GM21381 (cell line): ENCODE results near the gene UBLCP1.
"Not testable (repeated sequence)": the region's sequence is repeated elsewhere in the genome, so short reads cannot be mapped to it uniquely, and the experiment has no call there.

ENCODE experiments used
- ATAC-seq: cut with Tn5 transposase; IDR thresholded peaks from one replicate; pipeline ENCODE4 v1.9.1; 2021; ENCODE audit warnings: mild to moderate bottlenecking, moderate library complexity; ENCODE audit not compliant: unreplicated experiment

UBLCP1 gene

DNA sequence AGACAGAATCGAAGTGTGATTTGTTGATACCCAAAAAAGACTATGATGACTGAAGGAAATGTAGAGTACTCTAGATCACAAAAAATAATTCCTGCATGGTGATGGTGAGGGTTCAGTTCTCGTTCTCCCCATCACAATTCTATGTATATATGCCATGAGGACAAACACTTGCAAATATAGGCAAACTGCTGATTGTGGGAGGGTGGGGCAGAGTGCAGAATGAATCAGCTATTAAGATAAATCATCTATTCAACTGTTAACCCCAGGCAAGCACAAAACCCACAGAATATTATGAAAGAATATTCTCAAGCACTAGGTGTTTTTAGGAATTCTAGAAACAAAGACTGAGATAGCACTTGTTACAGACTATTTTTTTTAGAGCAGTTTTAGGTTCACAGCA lies 13.9 kb upstream of the UBLCP1 start:
- ATAC-seq: no peak

DNA sequence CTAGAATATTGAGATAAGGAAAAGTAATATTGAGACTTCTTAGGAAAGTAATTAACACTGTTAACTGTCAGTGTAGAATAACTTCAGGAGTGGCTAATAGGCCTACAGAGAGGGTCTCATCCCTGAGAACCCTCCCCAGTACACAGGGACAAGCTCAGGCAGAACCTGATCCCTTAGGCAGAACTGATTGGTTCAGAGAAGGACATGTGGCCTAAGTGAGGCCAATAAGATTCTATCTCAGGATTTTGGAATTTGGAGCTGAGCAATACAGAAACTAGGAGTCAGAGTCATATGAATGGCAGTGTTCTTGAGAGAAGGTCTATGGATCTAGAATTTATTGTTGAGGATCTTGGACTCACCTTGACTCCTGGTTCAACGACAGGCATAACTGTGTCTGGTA lies 10.9 kb upstream of the UBLCP1 start:
- no peak for ATAC-seq

DNA sequence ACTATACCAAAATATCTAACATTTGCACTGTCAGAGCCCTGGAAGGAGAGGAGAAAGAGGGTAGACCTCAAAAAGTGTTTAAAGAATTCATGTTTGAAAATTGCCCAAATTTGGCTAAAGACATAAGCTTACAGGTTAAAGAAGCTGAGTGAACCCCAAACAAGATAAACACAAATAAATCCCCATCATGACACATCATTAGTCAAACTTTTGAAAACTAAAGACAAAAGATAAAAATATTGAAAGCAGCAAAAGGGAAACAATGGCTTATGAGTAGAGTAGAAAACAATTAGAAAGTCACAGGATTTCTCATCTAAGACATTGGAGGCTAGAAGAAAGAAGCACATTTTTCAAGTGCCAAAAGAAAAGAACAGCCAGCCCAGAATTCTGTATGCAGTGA lies 6.1 kb upstream of the UBLCP1 start:
- no peak for ATAC-seq

DNA sequence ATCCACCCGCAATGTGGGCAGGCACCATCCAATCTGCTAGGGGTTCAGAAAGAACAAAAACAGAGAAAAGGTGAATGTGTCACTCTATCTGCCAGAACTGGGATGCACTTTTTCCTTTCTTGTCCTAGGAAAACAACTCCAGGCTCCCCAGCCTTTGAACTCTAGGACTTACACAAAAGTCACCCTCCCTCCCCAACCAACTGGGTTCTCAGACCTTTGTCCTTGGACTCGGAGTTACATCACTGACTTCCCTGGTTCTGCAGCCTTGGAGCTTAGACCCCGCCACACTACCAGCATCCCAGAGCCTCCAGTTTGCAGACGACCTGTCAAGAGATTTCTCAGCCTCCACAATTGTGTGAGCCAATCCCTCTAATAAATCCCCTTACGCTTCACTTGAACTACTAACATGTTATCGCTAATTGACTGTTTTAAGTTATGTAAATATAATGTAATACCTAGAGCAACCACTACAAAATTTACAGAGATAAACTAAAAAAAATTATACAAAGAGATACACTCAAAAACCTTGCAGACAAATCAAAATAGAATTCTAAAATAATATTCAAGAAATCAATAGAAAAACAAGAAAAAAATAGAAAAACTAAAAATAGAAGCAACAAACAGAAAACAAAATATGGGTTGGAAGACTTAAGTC lies 5.3 kb upstream of the UBLCP1 start:
- no peak for ATAC-seq

DNA sequence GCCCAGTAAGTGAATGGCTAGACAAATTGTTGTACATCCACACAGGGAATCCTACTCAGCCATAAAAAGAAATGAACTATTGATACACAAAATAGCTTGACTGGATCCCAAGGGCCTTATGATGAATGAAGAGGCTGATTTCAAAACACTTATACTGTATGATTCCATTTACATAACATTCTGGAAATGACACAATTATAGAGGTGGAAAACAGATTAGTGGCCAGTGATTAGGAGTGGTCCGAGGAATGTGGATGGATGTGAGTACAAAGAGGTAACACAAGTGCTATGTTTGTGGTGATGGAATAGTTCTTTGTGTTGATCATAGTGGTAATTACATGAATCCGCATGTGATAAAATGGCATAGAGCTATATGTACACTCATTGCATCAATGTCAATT lies 4.7 kb upstream of the UBLCP1 start:
- ATAC-seq: no peak

DNA sequence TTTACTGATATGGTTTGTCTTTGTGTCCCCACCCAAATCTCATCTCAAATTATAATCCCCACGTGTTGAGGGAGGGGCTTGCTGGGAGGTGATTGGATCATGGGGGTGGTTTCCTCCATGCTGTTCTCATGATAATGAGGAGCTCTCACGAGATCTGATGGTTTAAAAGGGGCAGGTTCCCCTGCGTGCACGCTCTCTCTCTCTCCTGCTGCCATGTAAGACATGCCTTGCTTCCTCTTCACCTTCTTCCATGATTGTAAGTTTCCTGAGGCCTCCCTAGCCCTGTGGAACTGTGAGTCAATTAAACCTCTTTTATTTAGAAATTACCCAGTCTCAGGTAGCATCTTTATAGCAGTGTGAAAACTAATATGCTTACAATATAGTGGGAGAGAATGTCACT lies 2.9 kb upstream of the UBLCP1 start:
- not testable (repeated sequence) for ATAC-seq

DNA sequence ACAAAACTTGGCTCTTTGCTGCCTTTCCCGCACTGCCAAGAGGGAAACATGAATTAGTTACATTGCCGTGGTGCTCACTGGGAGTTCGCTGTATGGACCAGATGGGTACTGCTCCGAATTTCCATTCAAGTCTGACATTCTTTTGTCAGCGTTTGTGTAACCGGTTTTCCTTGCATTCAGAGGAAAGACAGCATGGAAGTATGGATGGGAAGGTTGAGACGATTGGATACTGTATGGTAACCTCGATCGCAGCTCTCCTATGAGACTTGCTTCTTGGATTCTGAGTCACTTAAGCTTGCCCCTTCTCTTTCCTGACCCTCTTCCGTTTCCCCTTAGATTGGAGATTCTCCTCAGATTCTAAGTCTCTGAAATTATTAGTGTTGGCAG lies 625 bp upstream of the UBLCP1 start:
- ATAC-seq: peak; percentile 14

DNA sequence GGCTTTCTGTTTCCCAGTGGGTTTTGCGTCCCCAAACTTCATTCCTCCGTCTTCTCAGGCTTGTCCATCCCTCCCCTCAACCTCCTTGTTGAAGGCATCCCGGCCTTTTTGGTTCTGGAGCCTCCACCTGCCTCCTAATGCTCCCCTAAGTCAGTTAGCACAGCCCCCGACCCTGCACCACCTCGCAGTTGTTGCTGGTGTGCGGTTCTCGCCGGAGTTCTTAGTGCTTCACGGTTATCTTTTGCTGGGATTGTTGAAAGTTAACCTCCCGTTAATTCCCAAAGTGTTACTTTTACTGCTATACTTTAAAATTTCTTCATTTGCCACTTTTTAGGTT lies 447 bp downstream of the UBLCP1 start:
- ATAC-seq: no peak

DNA sequence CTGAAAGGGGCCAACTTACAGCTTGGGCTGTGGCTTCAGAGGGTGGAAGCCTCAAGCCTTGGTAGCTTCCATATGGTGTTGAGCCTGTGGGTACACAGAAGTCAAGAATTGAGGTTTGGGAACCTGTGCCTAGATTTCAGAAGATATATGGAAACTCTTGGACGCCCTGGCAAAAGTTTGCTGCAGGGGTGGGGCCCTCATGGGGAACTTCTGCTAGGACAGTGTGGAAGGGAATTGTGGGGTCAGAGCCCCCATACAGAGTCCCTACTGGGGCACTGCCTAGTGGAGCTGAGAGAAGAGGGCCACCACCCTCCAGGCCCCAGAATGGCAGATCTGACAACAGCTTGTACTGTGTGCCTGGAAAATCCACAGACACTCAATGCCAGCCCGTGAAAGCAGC lies 3.7 kb downstream of the UBLCP1 start:
- ATAC-seq: not testable (repeated sequence)

DNA sequence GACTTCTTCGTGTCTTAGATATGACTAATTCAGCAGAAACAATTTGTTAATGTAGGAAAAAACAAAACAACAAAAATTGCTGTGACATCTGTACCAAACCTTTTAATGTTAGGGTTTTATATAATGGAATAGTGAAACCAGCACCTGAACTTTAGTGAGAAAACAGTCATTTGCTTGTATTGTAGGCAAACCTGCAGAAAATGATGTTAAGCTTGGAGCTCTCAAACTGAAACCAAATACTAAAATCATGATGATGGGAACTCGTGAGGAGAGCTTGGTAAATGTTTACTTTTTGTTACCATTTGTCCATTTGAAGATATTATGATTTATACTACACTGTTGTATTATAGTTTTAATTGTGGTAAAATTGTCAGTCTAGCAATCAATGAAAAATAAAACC lies 6.6 kb downstream of the UBLCP1 start:
- no peak for ATAC-seq

DNA sequence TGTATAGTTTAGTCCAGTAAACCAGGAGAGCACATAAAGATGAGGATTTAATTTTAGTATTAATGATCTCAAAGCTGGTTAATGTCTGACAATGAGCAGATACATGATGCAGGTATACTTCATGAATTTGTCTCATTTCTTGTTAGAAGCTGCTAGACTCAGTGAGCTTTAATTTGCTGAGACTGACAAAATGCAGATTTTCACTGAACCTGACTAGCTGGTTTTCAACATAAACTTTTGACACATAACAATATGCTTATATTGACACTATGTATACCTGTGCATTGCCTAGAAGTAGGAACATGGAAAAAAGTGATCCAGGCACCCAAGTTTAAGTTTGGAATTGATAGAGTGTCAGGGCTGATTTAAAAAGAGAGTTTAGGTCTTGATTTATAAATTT lies 10.8 kb downstream of the UBLCP1 start:
- no peak for ATAC-seq

DNA sequence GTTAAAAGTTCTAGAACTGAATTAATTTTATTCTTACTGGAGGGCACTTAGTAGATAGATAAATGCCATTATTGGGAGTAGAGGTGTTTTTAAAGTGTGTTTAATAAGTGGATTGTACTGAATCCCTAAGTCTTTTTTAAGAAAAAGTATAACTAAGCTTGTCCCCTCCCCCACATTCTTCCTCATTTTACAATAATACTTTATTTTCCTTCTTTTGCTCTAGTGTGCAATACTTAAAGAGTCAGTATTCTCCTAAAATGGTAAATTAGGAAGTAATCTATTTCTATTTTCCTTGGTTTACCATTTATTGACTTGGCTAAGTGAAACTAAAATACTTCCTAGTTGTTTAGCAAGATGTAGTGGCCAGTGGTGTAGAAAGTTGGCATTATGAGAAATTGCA lies 11.6 kb downstream of the UBLCP1 start:
- ATAC-seq: no peak

DNA sequence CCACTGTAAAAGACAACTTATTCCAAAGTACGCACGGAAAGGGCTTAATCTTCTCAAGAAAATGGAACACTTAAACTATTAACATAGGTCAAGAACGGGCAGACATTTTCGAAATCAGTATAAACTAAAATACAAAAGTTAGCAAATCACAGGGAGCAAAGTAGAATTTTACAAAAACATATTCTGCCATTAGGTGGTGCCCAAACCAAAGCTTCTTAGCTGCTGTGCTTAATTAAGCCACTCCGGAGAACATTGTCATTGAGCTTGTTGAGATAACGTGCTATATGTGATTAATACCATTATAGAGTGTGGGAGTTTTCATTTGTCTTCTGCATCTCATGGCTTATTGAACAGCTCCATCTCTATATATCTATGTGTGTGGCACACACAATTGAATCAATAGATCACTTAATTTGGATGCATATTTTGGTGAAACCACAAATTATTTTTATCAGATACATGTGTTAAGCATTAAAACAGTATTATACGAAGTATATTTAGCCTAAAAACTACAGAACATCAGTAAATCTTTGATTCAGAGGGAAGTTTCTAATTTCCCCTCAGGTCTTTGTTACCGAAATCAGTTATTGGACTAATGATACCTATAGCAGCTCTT lies 23.4 kb downstream of the UBLCP1 start:
- ATAC-seq: no peak

DNA sequence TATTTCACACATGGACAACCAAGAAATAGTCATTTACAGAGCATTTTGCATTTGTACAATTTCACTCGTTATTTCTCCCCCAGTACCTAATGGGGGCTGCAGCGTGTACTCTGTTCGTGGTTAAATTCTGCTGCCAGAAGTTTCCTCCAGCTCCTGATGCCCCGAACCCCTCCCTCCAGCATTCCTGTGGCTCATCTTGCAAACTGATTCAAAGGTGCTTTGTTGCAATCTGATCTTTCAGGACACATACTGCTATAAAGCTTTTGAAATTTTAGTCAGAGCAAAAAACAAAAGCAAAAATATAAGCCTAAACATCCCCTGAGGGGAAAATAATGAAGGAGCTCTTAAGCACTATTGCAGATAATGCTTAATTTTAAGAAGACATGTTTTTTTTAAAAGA lies 27.7 kb downstream of the UBLCP1 start:
- no peak for ATAC-seq

DNA sequence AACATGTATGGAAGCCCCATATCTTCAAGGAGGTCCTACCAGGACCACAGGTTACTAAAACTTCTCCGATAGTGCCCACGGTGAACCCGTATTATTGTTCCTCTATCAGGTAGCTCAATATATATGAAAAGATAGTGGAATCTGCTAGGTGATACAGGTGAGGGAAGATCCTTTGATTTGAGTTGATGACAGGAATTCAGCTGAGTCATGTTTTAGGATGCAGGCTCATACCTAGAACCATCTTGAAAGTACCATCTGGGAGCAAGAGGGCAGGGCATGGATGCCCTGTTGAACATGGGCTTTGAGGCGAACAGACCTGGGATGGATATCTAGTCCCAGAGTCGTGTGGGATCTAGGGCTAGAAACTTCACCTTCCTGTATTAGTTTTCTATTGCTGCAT lies 31.8 kb downstream of the UBLCP1 start:
- no peak for ATAC-seq

DNA sequence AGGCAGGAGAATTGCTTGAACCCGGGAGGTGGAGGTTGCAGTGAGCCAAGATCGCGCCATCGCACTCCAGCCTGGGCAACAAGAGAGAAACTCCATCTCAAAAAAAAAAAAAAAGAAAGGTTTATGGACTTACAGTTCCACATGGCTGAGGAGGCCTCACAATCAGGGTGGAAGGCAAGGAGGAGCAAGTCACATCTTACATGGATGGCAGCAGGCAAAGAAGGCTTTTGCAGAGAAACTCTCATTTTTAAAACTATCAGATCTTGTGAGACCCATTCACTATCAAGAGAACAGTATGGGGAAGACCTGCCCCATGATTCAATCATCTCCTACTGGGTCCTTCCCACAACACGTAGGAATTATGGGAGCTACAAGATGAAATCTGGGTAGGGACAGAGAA lies 34.2 kb downstream of the UBLCP1 start:
- ATAC-seq: not testable (repeated sequence)

DNA sequence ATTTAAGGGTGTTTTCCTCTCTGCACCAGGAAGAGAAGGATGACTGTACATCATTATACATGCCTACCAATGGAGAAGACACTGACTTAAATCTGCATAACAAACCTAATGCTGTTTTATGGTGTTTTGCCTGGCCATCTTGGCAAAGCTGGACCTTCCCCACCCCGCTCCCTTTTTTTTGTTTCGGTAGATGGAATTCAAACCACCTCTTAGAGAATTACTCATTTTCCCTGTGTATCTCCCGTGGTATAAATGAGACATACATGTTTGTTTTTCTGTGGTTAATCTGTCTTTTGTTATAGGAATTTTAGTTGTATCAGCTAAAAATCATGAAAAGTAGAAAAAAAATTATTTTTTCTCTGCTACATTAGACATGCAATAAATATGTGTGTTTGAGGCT lies 38.4 kb downstream of the UBLCP1 start:
- no peak for ATAC-seq

DNA sequence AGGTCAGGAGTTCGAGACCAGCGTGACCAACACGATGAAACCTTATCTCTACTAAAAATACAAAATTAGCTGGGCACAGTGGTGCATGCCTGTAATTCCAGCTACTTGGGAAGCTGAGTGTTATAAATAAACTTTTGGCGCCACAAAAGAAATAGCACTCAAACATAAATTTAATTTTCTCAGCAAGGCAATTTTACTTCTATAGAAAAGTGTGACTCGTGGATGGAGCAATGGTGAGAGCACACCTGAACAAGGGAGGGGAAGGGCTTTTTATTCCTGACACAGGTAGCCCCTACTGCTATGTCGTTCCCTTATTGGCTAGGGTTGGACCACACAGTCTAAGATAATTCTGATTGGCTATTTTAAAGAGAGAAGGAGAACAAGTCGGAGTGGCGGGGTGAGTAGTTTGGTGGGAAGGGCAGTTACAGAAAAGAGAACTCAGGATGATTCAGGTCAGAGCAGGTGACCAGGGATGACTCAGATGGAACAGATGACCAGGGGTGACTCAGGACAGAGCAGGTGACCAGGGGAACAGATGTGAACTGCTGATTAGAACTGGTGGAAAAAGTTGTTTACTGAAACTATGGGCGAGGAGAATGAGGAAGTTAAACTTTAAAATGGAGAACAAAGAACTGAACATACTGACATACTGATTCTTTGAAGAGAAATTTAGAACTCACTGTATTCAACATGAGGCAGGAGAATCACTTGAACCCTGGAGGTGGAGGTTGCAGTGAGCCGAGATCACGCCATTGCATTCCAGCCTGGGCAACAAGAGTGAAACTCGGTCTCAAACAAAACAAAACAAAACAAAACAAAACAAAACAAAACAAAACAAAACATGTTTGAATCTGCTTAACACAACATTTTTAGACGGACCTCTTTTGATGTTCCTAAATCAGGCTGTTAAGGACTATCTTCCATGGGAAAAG lies 39.1 kb downstream of the UBLCP1 start:
- not testable (repeated sequence) for ATAC-seq

DNA sequence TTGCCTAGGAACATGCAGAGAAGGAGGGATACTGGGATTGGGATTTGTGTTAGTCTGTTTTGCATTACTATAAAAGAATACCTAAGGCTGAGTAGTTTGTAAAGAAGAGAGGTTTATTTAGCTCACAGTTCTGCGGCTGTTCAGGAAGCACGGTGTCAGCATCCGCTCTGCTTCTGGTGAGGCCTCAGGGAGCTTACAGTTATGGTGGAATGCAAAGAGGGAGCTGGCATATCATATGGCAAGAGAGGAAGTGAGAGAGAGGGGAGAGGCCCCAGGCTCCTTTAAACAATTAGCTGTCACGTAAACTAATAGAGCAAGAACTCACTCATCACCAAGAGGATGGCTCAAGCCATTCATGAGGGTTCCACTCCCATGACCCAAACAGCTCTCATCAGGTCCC lies 40.2 kb downstream of the UBLCP1 start:
- no peak for ATAC-seq

DNA sequence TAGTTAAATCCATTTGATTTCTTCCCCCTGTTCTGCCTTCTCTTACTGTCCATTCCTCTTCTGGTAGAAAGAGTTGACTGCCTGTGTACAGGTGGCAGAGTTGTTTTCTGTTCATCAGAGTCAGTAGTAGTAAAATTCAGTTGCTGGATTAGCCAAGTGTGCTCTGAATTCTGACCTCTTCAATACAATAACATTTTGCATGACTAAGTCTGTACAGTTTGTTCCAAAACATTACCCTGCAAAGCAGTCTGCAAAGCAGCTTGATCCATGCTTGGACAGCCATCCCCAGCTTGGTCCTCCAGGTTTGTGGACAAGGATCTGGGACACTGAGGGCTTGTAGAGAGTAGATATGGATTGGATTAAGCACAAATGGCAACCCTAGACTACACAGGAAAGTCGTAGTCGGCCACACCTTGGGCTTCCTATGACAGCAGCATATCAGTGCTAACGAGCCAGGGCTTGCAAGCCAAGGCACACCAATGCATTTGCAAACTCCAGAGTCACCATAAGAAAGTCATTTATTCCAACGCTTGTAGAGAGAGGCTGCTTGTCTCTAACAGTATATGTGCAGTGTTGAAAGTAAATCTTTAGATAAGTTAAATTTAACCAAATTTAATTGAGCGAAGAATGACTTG lies 42.0 kb downstream of the UBLCP1 start:
- ATAC-seq: no peak

DNA sequence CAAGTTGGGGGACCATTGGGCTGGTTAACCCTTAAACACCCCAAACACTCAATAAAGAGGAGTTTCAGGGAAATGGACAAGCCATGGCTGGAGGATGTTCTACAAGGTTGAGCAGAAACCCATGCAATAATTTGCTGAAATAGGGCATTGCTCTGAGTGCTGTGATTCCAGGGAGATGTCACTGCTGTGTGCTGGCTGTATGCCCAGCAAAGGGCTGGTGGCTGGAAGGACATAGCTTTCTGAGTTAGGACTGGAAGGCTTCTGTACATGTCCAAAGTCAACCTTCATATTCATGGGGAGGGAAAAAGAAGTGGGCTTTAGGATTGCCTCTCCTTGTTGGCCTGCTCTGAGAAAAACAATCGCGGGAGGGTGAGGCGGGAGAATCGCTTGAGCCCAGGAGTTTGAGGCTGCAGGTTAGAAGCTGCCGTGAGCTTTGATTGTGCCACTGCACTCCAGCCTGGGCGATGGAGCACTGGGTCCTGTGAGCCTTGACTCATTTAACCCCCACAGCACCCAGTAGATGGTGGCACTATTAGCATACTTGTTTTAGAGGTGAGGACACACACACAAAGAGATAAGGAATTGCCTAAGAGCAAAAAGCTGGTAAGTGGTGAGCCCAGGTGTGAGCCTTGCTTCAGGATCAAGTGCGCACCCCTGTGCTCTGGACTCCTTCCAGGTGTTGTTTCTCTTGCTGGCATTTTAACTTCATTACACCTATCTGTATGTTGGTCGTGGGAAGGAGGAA lies 46.8 kb downstream of the UBLCP1 start:
- no peak for ATAC-seq
